UCSD-AML1 (cell line): ENCODE measurements around the gene NAA25.
A peak's percentile ranks its signal among the peaks of the same experiment; 100 is the strongest.
"Not testable (repeated sequence)": the region's sequence is repeated elsewhere in the genome, so short reads cannot be mapped to it uniquely, and the experiment has no call there.

Experiments
- DNase-seq: peaks from one replicate; lab custom pipeline; 2025; ENCODE audit not compliant: unreplicated experiment; lab: John Stamatoyannopoulos, UW

The NAA25 gene

GRCh38 chr12:112116232-112117060 lies 7.9 kb upstream of the NAA25 start:
- peak; percentile 76 for DNase-seq

DNA sequence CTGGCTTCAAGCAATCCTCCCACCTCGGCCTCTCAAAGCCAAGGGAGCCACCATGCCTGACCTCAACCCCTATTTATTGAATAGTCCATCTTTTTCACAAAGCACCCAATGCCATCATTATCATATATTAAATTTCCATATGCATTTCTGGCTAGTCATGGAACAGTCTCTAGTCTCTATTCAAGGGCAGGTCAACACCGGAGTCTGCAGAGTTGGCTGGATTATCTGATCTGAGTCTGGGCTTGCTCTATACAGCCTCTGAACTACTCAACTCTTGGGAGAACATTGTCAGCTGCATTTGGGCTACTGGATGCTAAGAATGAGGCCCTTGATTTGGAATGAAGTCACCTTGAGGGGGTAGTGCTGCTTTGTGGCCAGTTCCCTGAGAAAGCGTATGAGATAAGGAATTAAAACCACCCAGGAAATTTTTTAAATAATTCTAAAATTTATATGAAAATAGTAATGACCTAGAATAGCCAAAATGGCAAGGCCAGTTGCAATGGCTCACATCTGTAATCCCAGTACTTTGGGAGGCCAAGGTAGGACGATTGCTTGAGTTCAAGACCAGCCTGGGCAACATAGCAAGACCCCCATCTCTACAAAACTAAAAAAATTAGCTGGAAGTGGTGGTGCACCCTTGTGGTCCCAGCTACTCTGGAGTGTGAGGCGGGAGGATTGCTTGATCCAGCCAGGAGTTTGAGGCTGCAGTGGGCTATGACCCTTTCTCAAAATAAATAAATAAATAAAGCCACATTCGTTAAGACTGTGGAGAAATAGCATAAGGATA lies 6.9 kb upstream of the NAA25 start:
- no peak for DNase-seq

GRCh38 chr12:112112409-112113133 lies 4.0 kb upstream of the NAA25 start:
- DNase-seq = no peak

DNA sequence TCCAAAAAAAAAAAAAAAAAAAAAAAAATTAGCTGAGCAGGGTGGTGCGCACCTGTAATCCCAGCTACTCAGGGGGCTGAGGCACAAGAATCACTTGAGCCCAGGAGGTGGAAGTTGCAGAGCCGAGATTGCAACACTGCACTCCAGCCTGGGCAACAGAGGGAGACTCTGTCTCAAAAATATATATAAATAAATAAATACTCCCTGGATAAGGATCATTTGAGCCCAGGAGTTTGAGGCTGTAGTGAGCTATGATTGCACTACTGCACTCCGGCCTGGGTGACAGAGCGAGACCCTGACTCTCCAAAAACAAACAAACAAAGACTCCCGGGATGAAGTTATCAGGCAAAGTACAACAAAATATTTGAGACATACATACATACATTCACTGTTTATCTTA lies 3.3 kb upstream of the NAA25 start:
- no peak for DNase-seq

DNA sequence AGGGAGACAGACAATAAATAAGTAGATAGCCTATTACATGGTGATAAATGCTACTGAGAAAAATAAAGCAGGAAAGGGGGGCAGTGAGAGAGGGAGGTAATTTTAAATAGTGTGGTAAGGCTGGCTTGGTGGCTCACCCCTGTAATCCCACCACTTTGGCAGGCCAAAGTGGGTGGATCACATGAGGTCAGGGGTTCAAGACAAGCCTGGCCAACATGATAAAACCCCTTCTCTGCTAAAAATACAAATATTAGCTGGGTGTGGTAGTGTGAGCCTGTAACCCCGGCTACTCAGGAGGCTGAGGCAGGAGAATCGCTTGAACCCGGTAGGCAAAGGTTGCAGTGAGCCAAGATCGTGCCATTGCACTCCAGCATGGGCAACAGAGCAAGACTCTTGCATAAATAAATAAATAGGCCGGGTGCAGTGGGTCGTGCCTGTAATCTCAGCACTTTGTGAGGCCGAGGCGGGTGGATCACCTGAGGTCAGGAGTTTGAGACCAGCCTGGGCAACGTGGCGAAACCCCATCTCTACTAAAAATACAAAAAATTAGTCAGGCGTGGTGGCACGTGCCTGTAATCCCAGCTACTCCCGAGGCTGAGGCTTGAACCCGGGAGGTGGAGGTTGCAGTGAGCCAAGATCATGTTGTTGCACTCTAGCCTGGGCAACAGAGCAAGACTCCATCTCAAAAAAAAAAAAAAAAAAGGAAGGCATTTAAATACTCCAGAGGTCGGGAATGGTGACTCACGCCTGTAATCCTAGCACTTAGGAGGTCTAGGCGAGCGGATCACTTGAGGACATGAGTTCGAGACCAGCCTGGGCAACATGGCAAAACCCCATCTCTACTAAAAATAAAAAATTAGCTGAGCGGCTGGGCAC lies 2.4 kb upstream of the NAA25 start:
- DNase-seq = not testable (repeated sequence)

GRCh38 chr12:112107306-112108201 lies 1.0 kb downstream of the NAA25 start:
- peak; percentile 45 for DNase-seq

GRCh38 chr12:112105891-112106290 lies 2.7 kb downstream of the NAA25 start:
- DNase-seq = no peak

GRCh38 chr12:112103758-112104503 lies 4.7 kb downstream of the NAA25 start:
- DNase-seq = no peak

DNA sequence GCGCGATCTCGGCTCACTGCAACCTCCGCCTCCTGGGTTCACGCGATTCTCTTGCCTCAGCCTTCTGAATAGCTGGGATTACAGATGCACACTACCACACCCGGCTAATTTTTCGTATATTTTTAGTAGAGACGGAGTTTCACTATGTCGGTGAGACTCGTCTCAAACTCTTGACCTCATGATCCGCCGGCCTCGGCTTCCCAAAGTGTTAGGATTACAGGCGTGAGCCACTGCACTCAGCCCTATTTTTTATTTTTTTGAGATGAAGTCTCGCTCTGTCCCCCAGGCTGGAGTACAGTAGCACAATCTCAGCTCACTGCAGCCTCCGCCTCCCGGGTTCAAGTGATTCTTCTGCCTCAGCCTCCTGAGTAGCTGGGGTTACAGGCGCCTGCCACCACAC lies 5.8 kb downstream of the NAA25 start:
- not testable (repeated sequence) for DNase-seq

GRCh38 chr12:112102127-112102526 lies 6.5 kb downstream of the NAA25 start:
- no peak for DNase-seq

DNA sequence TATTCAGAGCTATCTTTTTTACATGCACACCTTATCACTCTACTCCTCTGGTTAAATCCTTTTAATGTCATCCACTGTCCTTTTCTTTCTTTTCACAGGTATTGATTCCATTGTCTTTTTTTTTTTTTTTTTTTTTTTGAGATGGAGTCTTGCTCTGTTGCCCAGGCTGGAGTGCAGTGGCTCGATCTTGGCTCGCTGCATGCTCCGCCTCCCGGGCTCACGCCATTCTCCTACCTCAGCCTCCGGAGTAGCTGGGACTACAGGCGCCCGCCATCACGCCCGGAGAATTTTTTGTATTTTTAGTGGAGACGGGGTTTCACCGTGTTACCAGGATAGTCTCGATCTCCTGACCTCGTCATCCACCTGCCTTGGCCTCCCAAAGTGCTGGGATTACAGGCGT lies 8.1 kb downstream of the NAA25 start:
- not testable (repeated sequence) for DNase-seq

- DNase-seq = no peak
Observed at GRCh38 chr12:112097641-112098040, 10.9 kb downstream of the NAA25 start.

DNA sequence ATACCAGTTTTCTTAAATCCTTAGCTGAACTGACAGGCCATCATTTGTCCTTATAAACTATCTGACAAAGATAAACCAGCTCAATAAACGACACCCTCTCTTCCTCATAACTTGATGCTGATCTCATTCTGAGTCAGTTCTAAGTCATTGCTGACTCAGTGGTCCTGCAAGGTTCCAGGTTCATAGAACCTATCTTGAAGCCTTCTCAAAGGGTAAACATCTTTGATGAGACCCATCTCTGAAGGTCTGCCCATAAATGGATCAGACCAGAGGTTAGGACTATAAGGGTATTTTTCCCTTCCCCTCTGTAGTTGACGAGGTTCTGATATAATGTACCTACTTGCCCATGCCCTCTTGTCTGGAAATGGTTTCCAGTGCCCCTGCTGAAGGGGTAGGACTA lies 11.9 kb downstream of the NAA25 start:
- no peak for DNase-seq

- no peak for DNase-seq
Observed at GRCh38 chr12:112096070-112096469, 12.5 kb downstream of the NAA25 start.

GRCh38 chr12:112091563-112091962 lies 17.0 kb downstream of the NAA25 start:
- DNase-seq = no peak

- DNase-seq = no peak
Observed at GRCh38 chr12:112087851-112088250, 20.7 kb downstream of the NAA25 start.

- no peak for DNase-seq
Observed at GRCh38 chr12:112087055-112087850, 21.3 kb downstream of the NAA25 start.

GRCh38 chr12:112066566-112066965 lies 42.0 kb downstream of the NAA25 start:
- DNase-seq = no peak
